Neural cell (in vitro differentiated cells): ENCODE results near the gene ADIPOQ.

Source experiments
- EP300 ChIP-seq: fragments of 450-650 bp; conservative IDR thresholded peaks from 2 replicates; pipeline ENCODE4 v1.6.1; 2014; ENCODE audit warnings: antibody characterized with exemption, mild to moderate bottlenecking, moderate library complexity; ENCODE audit not compliant: poor library complexity, severe bottlenecking
- POLR2AphosphoS5 ChIP-seq: IDR thresholded peaks from 2 replicates; pipeline ENCODE4 v1.6.1; 2012
- RAD21 ChIP-seq: fragments of 450-650 bp; conservative IDR thresholded peaks from 2 replicates; pipeline ENCODE4 v1.6.1; 2014; ENCODE audit warnings: antibody characterized with exemption, mild to moderate bottlenecking, moderate library complexity
- TAF1 ChIP-seq: IDR thresholded peaks from 2 replicates; pipeline ENCODE4 v1.6.1; 2012; ENCODE audit warnings: low read depth
- TF ChIP-seq, protein P1 (sequence below): fragments of 450-650 bp; IDR thresholded peaks from 2 replicates; pipeline ENCODE4 v1.5.1; 2014; ENCODE audit warnings: antibody characterized with exemption, mild to moderate bottlenecking, moderate library complexity; ENCODE audit not compliant: poor library complexity, severe bottlenecking
- TF ChIP-seq, protein P2 (sequence below): IDR thresholded peaks from 2 replicates; pipeline ENCODE4 v1.6.1; 2012; ENCODE audit warnings: borderline replicate concordance

DNA sequence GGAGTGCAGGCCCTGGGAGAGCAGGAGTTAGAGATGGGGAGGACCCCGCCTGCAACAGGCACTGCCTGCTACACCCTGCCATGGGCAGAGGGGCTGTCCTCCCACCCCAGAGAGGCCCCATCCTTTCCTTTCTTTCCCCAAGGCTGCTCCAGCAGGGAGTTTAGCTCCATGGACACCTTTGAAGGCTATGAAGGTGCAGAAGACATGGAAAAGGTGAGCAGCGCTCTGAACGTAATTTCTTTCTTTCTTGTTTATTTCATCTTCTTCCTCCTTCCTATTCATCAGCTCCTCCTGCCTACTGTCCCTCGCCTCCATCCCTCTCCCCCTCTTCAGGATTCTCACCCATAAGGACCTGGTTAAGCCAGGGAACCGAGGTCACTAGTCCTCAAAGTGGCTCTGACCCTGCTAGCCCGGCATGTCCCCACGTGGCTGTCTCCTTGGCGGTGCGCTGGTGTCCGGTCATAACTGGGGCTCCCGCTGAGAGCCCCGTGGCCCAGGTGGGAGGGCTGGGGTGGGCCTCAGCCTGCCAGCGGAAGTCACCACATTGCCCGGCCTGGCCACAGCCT is 16.0 kb upstream of the ADIPOQ start:
- TF ChIP-seq, protein P1, sequence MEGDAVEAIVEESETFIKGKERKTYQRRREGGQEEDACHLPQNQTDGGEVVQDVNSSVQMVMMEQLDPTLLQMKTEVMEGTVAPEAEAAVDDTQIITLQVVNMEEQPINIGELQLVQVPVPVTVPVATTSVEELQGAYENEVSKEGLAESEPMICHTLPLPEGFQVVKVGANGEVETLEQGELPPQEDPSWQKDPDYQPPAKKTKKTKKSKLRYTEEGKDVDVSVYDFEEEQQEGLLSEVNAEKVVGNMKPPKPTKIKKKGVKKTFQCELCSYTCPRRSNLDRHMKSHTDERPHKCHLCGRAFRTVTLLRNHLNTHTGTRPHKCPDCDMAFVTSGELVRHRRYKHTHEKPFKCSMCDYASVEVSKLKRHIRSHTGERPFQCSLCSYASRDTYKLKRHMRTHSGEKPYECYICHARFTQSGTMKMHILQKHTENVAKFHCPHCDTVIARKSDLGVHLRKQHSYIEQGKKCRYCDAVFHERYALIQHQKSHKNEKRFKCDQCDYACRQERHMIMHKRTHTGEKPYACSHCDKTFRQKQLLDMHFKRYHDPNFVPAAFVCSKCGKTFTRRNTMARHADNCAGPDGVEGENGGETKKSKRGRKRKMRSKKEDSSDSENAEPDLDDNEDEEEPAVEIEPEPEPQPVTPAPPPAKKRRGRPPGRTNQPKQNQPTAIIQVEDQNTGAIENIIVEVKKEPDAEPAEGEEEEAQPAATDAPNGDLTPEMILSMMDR: no peak
- TF ChIP-seq RAD21: no peak
- TF ChIP-seq, protein P2, sequence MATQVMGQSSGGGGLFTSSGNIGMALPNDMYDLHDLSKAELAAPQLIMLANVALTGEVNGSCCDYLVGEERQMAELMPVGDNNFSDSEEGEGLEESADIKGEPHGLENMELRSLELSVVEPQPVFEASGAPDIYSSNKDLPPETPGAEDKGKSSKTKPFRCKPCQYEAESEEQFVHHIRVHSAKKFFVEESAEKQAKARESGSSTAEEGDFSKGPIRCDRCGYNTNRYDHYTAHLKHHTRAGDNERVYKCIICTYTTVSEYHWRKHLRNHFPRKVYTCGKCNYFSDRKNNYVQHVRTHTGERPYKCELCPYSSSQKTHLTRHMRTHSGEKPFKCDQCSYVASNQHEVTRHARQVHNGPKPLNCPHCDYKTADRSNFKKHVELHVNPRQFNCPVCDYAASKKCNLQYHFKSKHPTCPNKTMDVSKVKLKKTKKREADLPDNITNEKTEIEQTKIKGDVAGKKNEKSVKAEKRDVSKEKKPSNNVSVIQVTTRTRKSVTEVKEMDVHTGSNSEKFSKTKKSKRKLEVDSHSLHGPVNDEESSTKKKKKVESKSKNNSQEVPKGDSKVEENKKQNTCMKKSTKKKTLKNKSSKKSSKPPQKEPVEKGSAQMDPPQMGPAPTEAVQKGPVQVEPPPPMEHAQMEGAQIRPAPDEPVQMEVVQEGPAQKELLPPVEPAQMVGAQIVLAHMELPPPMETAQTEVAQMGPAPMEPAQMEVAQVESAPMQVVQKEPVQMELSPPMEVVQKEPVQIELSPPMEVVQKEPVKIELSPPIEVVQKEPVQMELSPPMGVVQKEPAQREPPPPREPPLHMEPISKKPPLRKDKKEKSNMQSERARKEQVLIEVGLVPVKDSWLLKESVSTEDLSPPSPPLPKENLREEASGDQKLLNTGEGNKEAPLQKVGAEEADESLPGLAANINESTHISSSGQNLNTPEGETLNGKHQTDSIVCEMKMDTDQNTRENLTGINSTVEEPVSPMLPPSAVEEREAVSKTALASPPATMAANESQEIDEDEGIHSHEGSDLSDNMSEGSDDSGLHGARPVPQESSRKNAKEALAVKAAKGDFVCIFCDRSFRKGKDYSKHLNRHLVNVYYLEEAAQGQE: no peak
- TF ChIP-seq POLR2AphosphoS5: no peak
- no peak for TF ChIP-seq EP300
- TF ChIP-seq TAF1: no peak
